Spleen (tissue), 11 donors: ENCODE results near the gene GJB3. TPM values are rescaled to one million over a fixed set of nuclear protein-coding genes. Genes with fewer than 3 reads are reported as not detected.

Experiments
- DNase-seq: peaks from one replicate; pipeline ENCODE4 v3.0.0-alpha.2; 2020
- H3K27ac ChIP-seq, 8 donors: fragments of 200-600 bp; sonication (generic) in 7 of 8; 1 replicate in 4 of 8; 2 replicates in 4 of 8; pipeline versions ENCODE4 v1.5.0 to v1.8.0; 2016 to 2021; ENCODE audit warnings: inconsistent platforms in 4 of 8, mild to moderate bottlenecking in 4 of 8, moderate library complexity in 1 of 8
- H3K27me3 ChIP-seq, 7 donors: fragments of 200-600 bp; sonication (generic) in 6 of 7; replicated peaks in 1 of 7; 1 replicate in 4 of 7; 2 replicates in 3 of 7; pipeline versions ENCODE4 v1.5.0 to v1.8.0; 2016 to 2021; ENCODE audit warnings: inconsistent platforms in 3 of 7, mild to moderate bottlenecking in 1 of 7
- H3K36me3 ChIP-seq, 6 donors: fragments of 200-600 bp; sonication (generic) in 5 of 6; 1 replicate in 4 of 6; 2 replicates in 2 of 6; pipeline versions ENCODE4 v1.5.0 to v1.8.0; 2016 to 2021; ENCODE audit warnings: inconsistent platforms in 2 of 6
- H3K4me1 ChIP-seq, 6 donors: fragments of 200-600 bp; sonication (generic) in 5 of 6; 1 replicate in 3 of 6; 2 replicates in 3 of 6; pipeline versions ENCODE4 v1.5.0 to v1.8.0; 2016 to 2021; ENCODE audit warnings: inconsistent platforms in 3 of 6
- H3K4me3 ChIP-seq, 8 donors: fragments of 200-600 bp; sonication (generic) in 7 of 8; 1 replicate in 4 of 8; 2 replicates in 4 of 8; pipeline versions ENCODE4 v1.5.0 to v1.8.0; 2016 to 2021; ENCODE audit warnings: inconsistent platforms in 4 of 8, mild to moderate bottlenecking in 4 of 8, moderate library complexity in 2 of 8
- H3K9me3 ChIP-seq, 8 donors: fragments of 200-600 bp; sonication (generic) in 7 of 8; 1 replicate in 4 of 8; 2 replicates in 4 of 8; pipeline versions ENCODE4 v1.5.0 to v1.8.0; 2016 to 2021; ENCODE audit warnings: inconsistent platforms in 4 of 8
- POLR2A ChIP-seq, 3 donors: fragments of 450-650 bp; IDR thresholded peaks; one replicate each; pipeline ENCODE4 v1.5.1; 2017; ENCODE audit warnings: antibody characterized with exemption in 3 of 3, mild to moderate bottlenecking in 1 of 3
- POLR2AphosphoS5 ChIP-seq, 3 donors: sonication (generic); formaldehyde crosslinking; IDR thresholded peaks; one replicate each; pipeline ENCODE4 v1.5.1; 2017; ENCODE audit warnings: antibody characterized with exemption in 3 of 3
- WGBS, 5 donors: extraction: QIAGEN DNeasy Blood & Tissue Kit in 3 of 5; methylation state at CpG; one replicate each; pipeline versions ENCODE4 v1.1.5 to v1.1.7; 2013 to 2018; 5-methylcytosine and 5-hydroxymethylcytosine counted together
- intact Hi-C: fragments of 100-400 bp; cut with DNase I; formaldehyde crosslinking; loops from one replicate; pipeline ENCODE4 v1.15.0; 2023; ENCODE audit warnings: low total_unique reads
- polyA plus RNA-seq, 3 donors: library from polyadenylated mRNA; stranded (reverse); fragments of 200-250 nt; gene quantifications; one replicate each; pipeline ENCODE4 v1.2.1, GENCODE V29; 2013
- total RNA-seq, 7 donors: library from RNA; depleted of rRNA in 3 of 7; stranded (reverse); fragments of >200 nt in 3 of 7; fragmentation: NEBNext Ultra II Directional in 4 of 7; extraction: Animal tissue kit (Norgen Biotek cat#: 25700) in 4 of 7; gene quantifications; one replicate each; pipeline versions ENCODE4 v1.1.0 to v1.2.1, GENCODE V29; 2016 to 2021
- TF ChIP-seq, protein P1 (sequence below), 11 experiments: fragments of 200-600 bp in 7 of 11; fragments of 450-650 bp in 4 of 11; sonication (generic) in 4 of 11; IDR thresholded peaks in 8 of 11; conservative IDR thresholded peaks in 3 of 11; 1 replicate in 7 of 11; 2 replicates in 4 of 11; pipeline versions ENCODE4 v1.4.0 to v1.8.0; 2016 to 2021; ENCODE audit warnings: antibody characterized with exemption in 11 of 11, inconsistent platforms in 4 of 11, mild to moderate bottlenecking in 1 of 11
- donor health status: healthy with polysubstance abuse.
- donor health status: DM: no; HTN: no; CAD: no; lungs with moderate emphysema.
- donor health status: DM: no; HTN: no; CAD: no.
- donor health status: Bipolar disorder and iron deficiency.
- donor health status: healthy.
- donor health status: DM: no; HTN: no; CAD: no.
- donor health status: DM: yes; HTN: yes; CAD: no.

The GJB3 gene
- total and polyA plus RNA-seq, 10 donors: 0.11 to 0.23 (median 0.13) TPM; not detected in 7

DNA sequence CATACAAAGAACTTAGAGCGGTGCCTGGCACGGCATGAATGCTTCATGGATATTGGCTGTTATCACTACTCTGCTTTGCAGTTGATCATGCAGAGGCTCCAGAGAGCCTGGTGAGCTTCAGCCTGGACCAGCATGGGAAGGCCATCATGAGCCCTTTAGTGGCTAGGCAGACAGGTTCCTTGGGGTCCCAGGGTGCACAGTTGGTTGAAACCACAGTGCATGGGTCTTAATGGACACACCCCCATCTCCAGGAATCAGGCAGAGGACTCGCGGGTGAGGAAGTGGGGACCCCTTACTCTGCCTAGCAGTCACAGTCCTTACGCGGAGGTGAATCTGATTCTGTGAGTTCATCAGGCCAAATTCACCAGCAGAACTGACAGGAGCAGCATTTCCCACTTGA lies 25.1 kb upstream of the GJB3 start:
- Histone ChIP-seq H3K4me1 (no peaks in the 10 kb centered on the region), H3K36me3 (no peaks in the 10 kb centered on the region), H3K4me3 (no peak overlapping the region), H3K9me3 (no peaks in the 10 kb centered on the region), H3K27ac (no peak overlapping the region), H3K27me3 (peaks cover 0 to 8% (median 0%) of the 10 kb centered on the region in 7 donors)
- intact Hi-C loops: no loop called here
- no peak for DNase-seq
- 84 to 93% (median 92%) methylated on average over 6 of the region's 6 CpGs for WGBS, 5 donors
- TF ChIP-seq POLR2AphosphoS5 (IDR thresholded peaks at IDR 0.05): no peak

DNA sequence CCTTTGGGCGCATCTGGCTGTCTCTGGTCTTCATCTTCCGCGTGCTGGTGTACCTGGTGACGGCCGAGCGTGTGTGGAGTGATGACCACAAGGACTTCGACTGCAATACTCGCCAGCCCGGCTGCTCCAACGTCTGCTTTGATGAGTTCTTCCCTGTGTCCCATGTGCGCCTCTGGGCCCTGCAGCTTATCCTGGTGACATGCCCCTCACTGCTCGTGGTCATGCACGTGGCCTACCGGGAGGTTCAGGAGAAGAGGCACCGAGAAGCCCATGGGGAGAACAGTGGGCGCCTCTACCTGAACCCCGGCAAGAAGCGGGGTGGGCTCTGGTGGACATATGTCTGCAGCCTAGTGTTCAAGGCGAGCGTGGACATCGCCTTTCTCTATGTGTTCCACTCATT lies 23.6 kb upstream of the GJB3 start:
- 88 to 94% (median 90%) methylated on average over 21 of the region's 21 CpGs for WGBS, 5 donors
- peaks cover 0 to 18% (median 0%) of the 10 kb centered on the region in 7 donors for H3K27me3 ChIP-seq
- no peaks in the 10 kb centered on the region for H3K9me3 ChIP-seq
- intact Hi-C loops: no loop called here
- H3K36me3 ChIP-seq: no peaks in the 10 kb centered on the region
- H3K4me3 ChIP-seq: no peak overlapping the region
- H3K27ac ChIP-seq: no peak overlapping the region
- H3K4me1 ChIP-seq: no peaks in the 10 kb centered on the region
- DNase-seq: no peak
- no peak for TF ChIP-seq POLR2AphosphoS5 (IDR thresholded peaks at IDR 0.05)
- TF ChIP-seq, protein P1, sequence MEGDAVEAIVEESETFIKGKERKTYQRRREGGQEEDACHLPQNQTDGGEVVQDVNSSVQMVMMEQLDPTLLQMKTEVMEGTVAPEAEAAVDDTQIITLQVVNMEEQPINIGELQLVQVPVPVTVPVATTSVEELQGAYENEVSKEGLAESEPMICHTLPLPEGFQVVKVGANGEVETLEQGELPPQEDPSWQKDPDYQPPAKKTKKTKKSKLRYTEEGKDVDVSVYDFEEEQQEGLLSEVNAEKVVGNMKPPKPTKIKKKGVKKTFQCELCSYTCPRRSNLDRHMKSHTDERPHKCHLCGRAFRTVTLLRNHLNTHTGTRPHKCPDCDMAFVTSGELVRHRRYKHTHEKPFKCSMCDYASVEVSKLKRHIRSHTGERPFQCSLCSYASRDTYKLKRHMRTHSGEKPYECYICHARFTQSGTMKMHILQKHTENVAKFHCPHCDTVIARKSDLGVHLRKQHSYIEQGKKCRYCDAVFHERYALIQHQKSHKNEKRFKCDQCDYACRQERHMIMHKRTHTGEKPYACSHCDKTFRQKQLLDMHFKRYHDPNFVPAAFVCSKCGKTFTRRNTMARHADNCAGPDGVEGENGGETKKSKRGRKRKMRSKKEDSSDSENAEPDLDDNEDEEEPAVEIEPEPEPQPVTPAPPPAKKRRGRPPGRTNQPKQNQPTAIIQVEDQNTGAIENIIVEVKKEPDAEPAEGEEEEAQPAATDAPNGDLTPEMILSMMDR (IDR thresholded peaks at IDR 0.05 in 8 of 11, conservative IDR thresholded peaks at IDR 0.05 in 3 of 11): no peak
- no peak for TF ChIP-seq POLR2A (IDR thresholded peaks at IDR 0.05)

DNA sequence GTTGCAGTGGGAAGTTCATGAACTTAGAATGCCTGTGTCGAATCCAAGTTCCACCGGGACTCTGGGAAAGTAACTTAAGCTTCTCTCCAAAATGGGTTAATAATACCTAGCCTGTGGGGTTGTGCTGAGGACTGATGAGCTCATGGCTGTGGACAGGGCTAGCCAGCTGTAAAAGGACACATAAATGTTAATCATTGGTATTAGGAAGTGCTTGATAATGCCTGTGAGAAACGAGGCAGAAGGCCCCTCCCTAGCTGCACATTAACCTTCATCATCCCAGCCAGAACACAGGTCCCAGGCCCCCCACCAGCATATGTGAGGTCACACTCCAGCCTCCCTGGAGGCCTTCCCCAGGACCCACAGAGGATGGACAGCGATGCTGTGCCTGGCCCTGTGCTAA lies 22.3 kb upstream of the GJB3 start:
- Histone ChIP-seq H3K27me3 (peaks cover 0 to 26% (median 0%) of the 10 kb centered on the region in 7 donors), H3K9me3 (no peaks in the 10 kb centered on the region), H3K4me3 (no peak overlapping the region), H3K27ac (no peak overlapping the region), H3K4me1 (no peaks in the 10 kb centered on the region), H3K36me3 (no peaks in the 10 kb centered on the region)
- no peak for TF ChIP-seq POLR2AphosphoS5 (IDR thresholded peaks at IDR 0.05)
- TF ChIP-seq, protein P1 (IDR thresholded peaks at IDR 0.05 in 8 of 11, conservative IDR thresholded peaks at IDR 0.05 in 3 of 11): no peak
- intact Hi-C loops: no loop called here
- DNase-seq: no peak
- 69 to 83% (median 71%) methylated on average over 4 of the region's 4 CpGs for WGBS, 5 donors

DNA sequence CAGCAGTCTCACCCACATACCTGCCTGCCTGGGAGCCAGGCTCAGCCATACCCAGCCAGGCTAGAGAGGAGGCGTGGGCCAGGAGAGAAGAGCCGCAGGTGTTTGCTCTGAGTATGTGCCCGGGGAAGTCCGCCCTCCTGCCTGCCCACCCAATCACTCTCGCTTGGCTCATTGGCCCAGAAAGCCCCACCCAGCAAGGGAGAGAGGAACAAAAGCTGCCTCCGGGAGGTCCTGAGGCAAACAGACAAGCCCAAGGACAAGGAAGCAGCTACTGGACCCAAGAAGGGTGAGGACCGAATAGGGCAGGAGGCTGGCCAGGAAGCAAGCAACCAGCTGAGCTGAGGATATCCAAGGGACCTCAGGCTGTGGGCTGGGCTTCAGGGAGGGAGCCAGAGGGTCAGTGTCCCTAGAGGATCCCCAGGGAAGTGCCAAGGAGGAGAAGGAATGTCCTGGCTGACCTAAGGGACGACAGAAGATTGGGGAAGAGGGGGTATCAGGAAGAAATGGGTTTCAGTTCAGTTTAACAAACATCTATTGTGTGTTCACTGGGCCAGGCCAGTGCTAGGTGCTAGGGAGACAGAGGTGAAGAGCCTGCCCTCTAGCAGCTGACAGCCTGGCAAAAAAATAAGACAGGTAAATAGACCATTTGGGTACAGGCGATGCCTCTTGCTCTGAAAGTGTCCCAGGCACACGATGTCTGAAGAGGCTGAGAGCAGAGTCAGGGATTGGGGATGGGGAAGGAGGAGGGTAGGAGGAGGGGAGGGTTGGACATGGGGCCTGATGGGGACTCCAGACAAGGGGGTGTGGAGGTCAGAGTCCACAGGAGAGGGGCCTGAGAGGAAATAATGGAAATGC lies 21.3 kb upstream of the GJB3 start, which contains the start of gene GJB4:
TSS of gene GJB4 (plus strand) at position 238 of the 855 bp plus-strand sequence. CDS start 1,515 bp downstream, outside the sequence.
- Histone ChIP-seq H3K27ac (no peak within 1 kb of the TSS), H3K4me3 (no peak within 1 kb of the TSS), H3K9me3 (no peaks in the 10 kb centered on the region), H3K36me3 (no peaks in the 10 kb centered on the region), H3K4me1 (no peaks in the 10 kb centered on the region), H3K27me3 (peaks cover 0 to 35% (median 0%) of the 10 kb centered on the region in 7 donors)
- intact Hi-C loops: no loop called here
- no peak for TF ChIP-seq POLR2A (IDR thresholded peaks at IDR 0.05)
- no peak for TF ChIP-seq POLR2AphosphoS5 (IDR thresholded peaks at IDR 0.05)
- DNase-seq: peak; percentile 42
- 63 to 75% (median 74%) methylated on average over 9 to 10 of the region's 10 CpGs for WGBS, 5 donors

DNA sequence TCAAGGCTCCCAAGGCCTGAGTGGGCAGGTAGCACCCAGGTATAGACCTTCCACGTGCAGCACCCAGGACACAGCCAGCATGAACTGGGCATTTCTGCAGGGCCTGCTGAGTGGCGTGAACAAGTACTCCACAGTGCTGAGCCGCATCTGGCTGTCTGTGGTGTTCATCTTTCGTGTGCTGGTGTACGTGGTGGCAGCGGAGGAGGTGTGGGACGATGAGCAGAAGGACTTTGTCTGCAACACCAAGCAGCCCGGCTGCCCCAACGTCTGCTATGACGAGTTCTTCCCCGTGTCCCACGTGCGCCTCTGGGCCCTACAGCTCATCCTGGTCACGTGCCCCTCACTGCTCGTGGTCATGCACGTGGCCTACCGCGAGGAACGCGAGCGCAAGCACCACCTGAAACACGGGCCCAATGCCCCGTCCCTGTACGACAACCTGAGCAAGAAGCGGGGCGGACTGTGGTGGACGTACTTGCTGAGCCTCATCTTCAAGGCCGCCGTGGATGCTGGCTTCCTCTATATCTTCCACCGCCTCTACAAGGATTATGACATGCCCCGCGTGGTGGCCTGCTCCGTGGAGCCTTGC lies 19.7 kb upstream of the GJB3 start:
- Histone ChIP-seq H3K27ac (no peak overlapping the region), H3K27me3 (peaks cover 0 to 43% (median 0%) of the 10 kb centered on the region in 7 donors), H3K4me3 (no peak overlapping the region), H3K4me1 (no peaks in the 10 kb centered on the region), H3K36me3 (no peaks in the 10 kb centered on the region), H3K9me3 (no peaks in the 10 kb centered on the region)
- TF ChIP-seq POLR2AphosphoS5 (IDR thresholded peaks at IDR 0.05): no peak
- TF ChIP-seq, protein P1 (IDR thresholded peaks at IDR 0.05 in 8 of 11, conservative IDR thresholded peaks at IDR 0.05 in 3 of 11): no peak
- no peak for TF ChIP-seq POLR2A (IDR thresholded peaks at IDR 0.05)
- intact Hi-C loops: no loop called here
- WGBS, 5 donors: 91 to 94% (median 94%) methylated on average over 31 to 33 of the region's 33 CpGs
- peak; percentile 64 for DNase-seq
